Measurements from ENCODE around the gene SART1. TPM values are rescaled to one million over a fixed set of nuclear protein-coding genes. Genes with fewer than 3 reads are reported as not detected.

Gene SART1
- total and polyA plus RNA-seq, 10 of the 15 experiments (the other 5 are each of a cell fraction or from before 2014, with no cell fraction given): 6.2 to 60.5 (median 37.4) TPM

- SMC1A ChIA-PET (ENCODE audit: uncharacterized antibody, unreplicated experiment): no interaction called here
- intact Hi-C loops (cut with micrococcal nuclease; ENCODE audit: unreplicated experiment): no loop called here
- Histone ChIP-seq H3K4me2 (ENCODE audit: control insufficient read depth, insufficient read depth) (no peak overlapping the region), H2AFZ (ENCODE audit: control insufficient read depth, low read depth, low read length) (no peak overlapping the region), H3K79me2 (ENCODE audit: control insufficient read depth, insufficient read depth, low read length) (no peaks in the 10 kb centered on the region), H3K4me3 (no peak overlapping the region), H3K4me1 (ENCODE audit: control insufficient read depth, insufficient read depth, low read length) (no peaks in the 10 kb centered on the region), H3K9me3 (replicated peaks; ENCODE audit: control insufficient read depth, insufficient read depth, low read length) (no peaks in the 10 kb centered on the region), H3K9ac (ENCODE audit: control insufficient read depth, insufficient read depth, low read length) (no peak overlapping the region), H3K36me3 (ENCODE audit: control insufficient read depth in 2 of 2, insufficient read depth in 2 of 2, low read length in 1 of 2) (peaks cover 14 to 21% of the 10 kb centered on the region in 2 experiments; a peak in 3 of 4 replicates), H3K27me3 (replicated peaks in 1 of 2; ENCODE audit: control insufficient read depth in 2 of 2, insufficient read depth in 2 of 2, low read length in 1 of 2) (no peaks in the 10 kb centered on the region), H4K20me1 (ENCODE audit: control insufficient read depth, insufficient read depth) (no peaks in the 10 kb centered on the region), H3K27ac (ENCODE audit: control insufficient read depth, insufficient read depth) (no peak overlapping the region)
- RAD21 ChIA-PET (ENCODE audit: unreplicated experiment): no interaction called here
- CTCF ChIA-PET: no interaction called here
- 88% methylated on average over 13 of the region's 13 CpGs for WGBS (ENCODE audit: insufficient coverage, insufficient replicate concordance, low lambda C conversion rate, missing lambda C conversion rate)
- ATAC-seq: no peak
- in situ Hi-C loops (cut with MboI): no loop called here
- DNase-seq (ENCODE audit: low read depth, low spot score): no peak
- TF ChIP-seq LARP7 (IDR thresholded peaks at IDR 0.05): no peak
- 0 out of 2 replicates have a peak, but pooled peaks have one; percentile 35 for TF ChIP-seq POLR2AphosphoS5 (IDR thresholded peaks at IDR 0.05; ENCODE audit: low read length)
- TF ChIP-seq MTA2 (IDR thresholded peaks at IDR 0.05; ENCODE audit: low read depth): no peak
- BruUV-seq (replicated peaks): TSS peak; percentile 52
- POLR2A ChIA-PET: no interaction called here
- no peak for FAIRE-seq
These were observed 12.0 kb downstream of the SART1 start for GRCh38 chr11:65973439-65974110.

- Histone ChIP-seq H3K79me2 (ENCODE audit: control insufficient read depth, insufficient read depth, low read length) (no peaks in the 10 kb centered on the region), H3K9ac (ENCODE audit: control insufficient read depth, insufficient read depth, low read length) (no peak overlapping the region), H3K27ac (ENCODE audit: control insufficient read depth, insufficient read depth) (no peak overlapping the region), H3K4me3 (no peak overlapping the region), H3K36me3 (ENCODE audit: control insufficient read depth in 2 of 2, insufficient read depth in 2 of 2, low read length in 1 of 2) (peaks cover 8 to 20% of the 10 kb centered on the region in 2 experiments; a peak in 3 of 4 replicates), H3K4me1 (ENCODE audit: control insufficient read depth, insufficient read depth, low read length) (no peaks in the 10 kb centered on the region), H3K9me3 (replicated peaks; ENCODE audit: control insufficient read depth, insufficient read depth, low read length) (no peaks in the 10 kb centered on the region), H3K27me3 (replicated peaks in 1 of 2; ENCODE audit: control insufficient read depth in 2 of 2, insufficient read depth in 2 of 2, low read length in 1 of 2) (no peaks in the 10 kb centered on the region), H2AFZ (ENCODE audit: control insufficient read depth, low read depth, low read length) (no peak overlapping the region), H4K20me1 (ENCODE audit: control insufficient read depth, insufficient read depth) (no peaks in the 10 kb centered on the region), H3K4me2 (ENCODE audit: control insufficient read depth, insufficient read depth) (no peak overlapping the region)
- TF ChIP-seq PAX5 (IDR thresholded peaks at IDR 0.05; ENCODE audit: borderline replicate concordance, low read depth, low read length): no peak
- no peak for TF ChIP-seq POLR2A (IDR thresholded peaks at IDR 0.05; ENCODE audit: low read depth, low read length)
- no peak for TF ChIP-seq SREBF1 (IDR thresholded peaks at IDR 0.05; ENCODE audit: low read length)
- no peak for TF ChIP-seq SKIL (IDR thresholded peaks at IDR 0.05; ENCODE audit: low read depth, poor library complexity, severe bottlenecking)
- no peak for TF ChIP-seq CBFB (IDR thresholded peaks at IDR 0.05; ENCODE audit: low read depth)
- no peak for TF ChIP-seq HCFC1 (IDR thresholded peaks at IDR 0.05; ENCODE audit: low read length)
- TF ChIP-seq SMC3 (IDR thresholded peaks at IDR 0.05; ENCODE audit: borderline replicate concordance, low read length): no peak
- no peak for TF ChIP-seq RUNX3 (IDR thresholded peaks at IDR 0.05; ENCODE audit: low read length)
- no peak for TF ChIP-seq BCL3 (IDR thresholded peaks at IDR 0.05; ENCODE audit: borderline replicate concordance, insufficient read depth, low read depth, low read length, poor library complexity, severe bottlenecking)
- TF ChIP-seq BACH1 (IDR thresholded peaks at IDR 0.05; ENCODE audit: borderline replicate concordance): no peak
- SMC1A ChIA-PET (ENCODE audit: uncharacterized antibody, unreplicated experiment): no interaction called here
- CTCF ChIA-PET: no interaction called here
- RAD21 ChIA-PET (ENCODE audit: unreplicated experiment): interaction anchor here (0.6 kb wide), 1 partner anchor 283 kb away, joined by 4 read pairs; no protein-coding TSS in a partner anchor
- ATAC-seq (no peak), FAIRE-seq (no peak), DNase-seq (ENCODE audit: low read depth, low spot score) (no peak)
- in situ Hi-C loops (cut with MboI) (no loop called here), intact Hi-C loops (cut with micrococcal nuclease; ENCODE audit: unreplicated experiment) (no loop called here)
- WGBS (ENCODE audit: insufficient coverage, insufficient replicate concordance, low lambda C conversion rate, missing lambda C conversion rate): 100% methylated on average over 9 of the region's 9 CpGs
- POLR2A ChIA-PET: interaction anchor here (0.6 kb wide), 1 partner anchor 21 kb away, joined by 3 read pairs; no protein-coding TSS in a partner anchor
- no TSS peak for BruUV-seq (replicated peaks)
These were observed 14.2 kb downstream of the SART1 start for GRCh38 chr11:65975771-65976170.

Data from GM12878 (cell line).